Fibroblast of peridontal ligament (primary cell): ENCODE measurements around the gene SEMA7A.

ENCODE experiments used
- DNase-seq: peaks from one replicate; pipeline ENCODE4 v3.0.0-alpha.2; 2010; ENCODE audit errors: extremely low read depth

Gene SEMA7A

DNA sequence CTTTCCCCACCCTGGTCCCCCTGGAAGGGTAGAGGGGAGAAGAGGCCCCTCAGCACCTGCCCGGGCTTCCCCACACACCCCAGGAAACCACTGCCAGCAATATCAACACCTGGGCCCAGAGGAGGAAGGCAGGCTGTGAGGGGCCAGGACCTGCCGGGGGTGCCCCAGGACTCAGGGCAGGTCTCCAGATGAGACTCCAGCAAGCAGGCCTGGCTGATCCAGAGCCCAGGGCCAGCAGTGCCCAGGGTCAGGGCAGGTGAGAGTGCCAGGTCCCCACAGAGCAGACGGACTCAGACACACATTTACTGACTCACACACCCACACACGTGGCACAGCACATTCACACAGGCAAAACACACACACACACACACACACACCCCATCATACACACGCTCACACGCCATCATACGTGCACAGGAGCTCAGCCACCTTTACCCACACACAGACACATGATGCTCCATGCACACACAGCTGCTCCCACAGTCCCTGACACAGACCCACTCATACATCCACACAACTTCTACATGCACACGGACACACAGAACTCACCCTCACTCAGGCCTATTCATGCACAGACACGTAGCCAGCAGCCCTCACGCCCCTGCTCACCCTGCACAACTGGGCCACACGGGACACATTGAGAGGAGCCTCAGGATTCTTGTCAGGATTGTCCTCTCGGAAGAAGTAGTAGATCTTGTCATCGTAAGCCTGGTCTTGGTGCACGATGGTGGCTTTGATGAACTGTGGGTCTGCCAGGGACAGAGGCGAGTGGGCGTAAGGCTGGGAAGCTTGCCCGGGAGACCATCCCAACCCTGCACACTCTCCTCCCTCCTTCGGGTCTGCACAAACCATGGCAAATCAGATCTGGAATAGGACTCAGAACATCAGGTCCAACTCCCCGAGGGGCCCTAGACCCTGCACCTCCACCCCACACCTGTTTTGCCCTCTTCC, 17.5 kb downstream of the SEMA7A start:
- DNase-seq: no peak

DNA sequence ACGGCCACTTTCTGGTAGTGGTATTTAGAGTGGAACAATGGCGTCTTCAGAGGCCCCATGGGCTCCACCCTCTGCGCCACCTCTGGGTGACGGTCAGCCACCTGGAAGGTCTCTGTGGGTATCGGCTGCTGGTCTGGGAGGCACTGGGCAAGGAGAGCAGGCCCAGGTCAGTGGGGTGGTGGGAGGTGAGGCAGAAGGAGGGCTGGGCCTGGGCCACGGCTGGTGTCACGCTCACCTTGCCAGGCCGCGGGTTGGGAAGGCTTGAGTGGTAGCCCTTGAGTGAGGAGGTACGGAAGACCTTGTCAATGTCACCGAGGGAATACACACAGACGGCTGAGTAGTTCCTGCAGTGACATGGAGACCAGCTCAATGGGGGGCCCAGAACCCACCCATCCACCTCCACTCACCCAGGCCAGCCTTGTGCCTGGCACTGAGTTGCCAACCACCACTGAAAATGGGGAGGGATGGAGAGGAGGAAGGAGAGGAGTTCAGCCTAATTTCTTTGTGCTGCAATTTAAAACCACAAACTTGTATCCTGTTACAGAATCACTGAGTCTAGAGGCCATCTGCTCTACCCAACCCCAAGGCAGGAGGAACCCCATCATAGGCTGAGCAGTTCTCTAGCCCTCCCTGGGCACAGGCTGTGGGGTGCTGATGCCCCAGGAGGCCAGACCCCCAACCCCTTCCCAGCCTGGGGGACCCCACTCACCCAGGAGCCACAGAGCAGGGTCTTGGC, 19.0 kb downstream of the SEMA7A start:
- DNase-seq: peak; percentile 39

DNA sequence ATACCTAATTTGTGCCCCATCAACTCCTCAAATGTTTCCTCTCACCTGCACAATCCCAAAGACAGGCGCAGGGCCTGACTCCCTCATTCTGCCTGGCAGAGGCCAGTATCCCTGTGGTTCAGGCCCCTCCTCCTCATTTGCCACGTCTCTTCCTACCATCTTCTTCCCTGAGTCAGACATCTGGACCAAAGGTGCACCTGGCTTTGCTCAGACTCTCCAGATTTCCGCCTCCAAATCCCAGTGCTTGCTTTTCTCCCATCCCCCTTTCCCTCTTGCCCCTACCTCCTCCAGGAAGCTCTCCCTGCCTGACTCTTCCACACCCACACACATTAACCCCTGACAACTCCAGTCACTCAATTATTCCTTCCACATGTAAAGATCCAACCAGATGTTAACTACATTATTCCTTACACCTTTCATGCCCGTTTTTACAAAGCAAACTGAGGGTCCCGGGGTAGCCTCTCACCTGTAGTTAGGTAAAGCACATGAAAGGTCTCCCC, 19.6 kb downstream of the SEMA7A start:
- no peak for DNase-seq

DNA sequence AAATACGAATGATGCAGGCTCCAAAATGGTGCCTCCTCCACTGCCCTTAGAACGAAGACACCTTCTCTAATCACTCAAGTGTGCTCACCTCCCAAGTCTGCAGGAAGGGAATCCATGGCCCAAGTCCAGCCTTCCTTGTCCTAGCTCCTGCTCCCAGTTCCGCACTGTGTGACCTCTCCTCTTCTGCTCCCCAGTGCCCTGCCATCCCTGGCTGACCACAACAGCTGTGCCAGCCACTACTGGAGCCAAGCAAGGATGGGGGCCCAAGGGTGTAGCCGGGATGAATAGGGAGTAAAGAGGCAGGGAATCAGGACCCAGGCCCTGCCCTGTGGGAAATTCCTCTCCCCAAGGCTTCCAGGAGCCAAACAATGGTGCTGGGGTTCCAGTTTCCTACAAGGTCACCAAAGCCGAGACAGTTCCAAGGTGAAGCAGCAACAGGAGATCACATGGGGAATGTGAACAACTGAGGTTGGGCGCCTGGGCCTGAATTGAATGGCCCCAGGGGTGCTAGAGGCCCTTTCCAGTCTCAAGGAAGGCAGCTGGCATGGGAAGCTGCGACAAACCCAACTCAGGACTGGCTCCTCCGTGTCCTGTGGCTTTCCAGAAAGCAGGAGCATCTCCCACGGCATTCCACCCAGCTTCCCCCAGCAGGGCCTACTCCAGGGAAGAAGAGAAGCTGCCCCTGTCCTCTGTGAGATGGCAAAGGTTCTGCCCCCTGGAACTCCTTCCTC, 20.2 kb downstream of the SEMA7A start:
- DNase-seq: no peak

GRCh38 chr15:74412159-74412558, 21.6 kb downstream of the SEMA7A start:
- DNase-seq: no peak

DNA sequence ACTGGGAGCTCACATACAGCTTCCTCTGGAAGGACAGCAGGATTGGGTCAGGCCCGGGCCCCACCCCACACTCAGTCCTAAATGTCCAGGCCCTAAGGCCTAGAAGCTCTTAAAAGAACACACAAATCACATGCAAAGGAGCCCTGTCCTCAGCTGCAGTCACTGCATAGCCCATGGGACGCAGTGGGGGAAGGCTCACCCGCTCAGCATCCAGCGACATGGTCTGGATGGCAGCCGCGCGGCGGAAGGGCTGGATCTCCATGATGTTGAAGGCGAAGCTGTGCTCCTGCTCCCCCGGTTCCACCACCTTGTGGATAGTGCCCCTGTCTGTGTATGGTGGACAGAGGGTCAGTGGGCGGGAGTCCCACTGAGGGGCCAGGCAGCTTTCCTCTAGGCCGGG, 22.1 kb downstream of the SEMA7A start:
- no peak for DNase-seq

- DNase-seq: no peak
Measured at GRCh38 chr15:74410502-74410901, 23.3 kb downstream of the SEMA7A start.

DNA sequence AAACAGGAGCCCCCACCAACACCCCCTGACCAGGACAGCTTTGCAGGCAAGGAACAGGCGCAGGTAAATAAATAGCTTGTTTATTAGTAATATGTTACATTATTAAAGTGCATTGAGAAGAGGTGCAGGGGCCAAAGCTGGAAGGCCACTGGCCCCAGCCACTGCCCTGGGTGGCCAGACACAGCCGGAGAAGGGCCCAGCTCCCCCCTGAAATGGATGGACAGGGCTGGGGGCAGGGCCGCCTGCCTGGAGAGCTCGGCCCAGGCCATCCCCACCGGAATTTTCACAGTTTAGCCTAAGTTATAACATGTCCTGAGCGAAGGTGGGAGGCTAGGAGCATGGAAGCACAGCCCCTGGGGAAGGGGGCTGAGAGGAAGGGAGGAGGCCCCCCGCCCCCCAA, 24.5 kb downstream of the SEMA7A start:
- DNase-seq: no peak

DNA sequence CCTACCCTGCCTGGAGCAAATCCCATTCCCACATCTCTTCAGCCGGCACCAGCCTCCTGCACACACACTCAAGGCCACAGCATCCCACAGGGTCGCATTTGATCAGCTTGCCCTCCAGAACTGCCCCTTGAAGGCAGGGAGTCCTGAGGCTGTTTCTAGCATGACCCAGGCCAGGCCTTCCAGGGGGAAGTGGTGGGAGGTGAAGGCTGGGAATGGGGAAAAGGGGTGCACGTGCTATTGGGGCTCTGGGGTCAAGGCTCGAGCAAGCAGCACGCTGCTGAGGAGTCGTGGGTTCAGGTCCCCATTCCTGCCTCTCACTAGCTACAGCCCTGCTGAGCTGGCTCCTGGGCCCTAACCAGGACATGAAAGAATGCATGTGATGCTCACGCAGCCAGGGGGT, 24.9 kb downstream of the SEMA7A start:
- DNase-seq: no peak

DNA sequence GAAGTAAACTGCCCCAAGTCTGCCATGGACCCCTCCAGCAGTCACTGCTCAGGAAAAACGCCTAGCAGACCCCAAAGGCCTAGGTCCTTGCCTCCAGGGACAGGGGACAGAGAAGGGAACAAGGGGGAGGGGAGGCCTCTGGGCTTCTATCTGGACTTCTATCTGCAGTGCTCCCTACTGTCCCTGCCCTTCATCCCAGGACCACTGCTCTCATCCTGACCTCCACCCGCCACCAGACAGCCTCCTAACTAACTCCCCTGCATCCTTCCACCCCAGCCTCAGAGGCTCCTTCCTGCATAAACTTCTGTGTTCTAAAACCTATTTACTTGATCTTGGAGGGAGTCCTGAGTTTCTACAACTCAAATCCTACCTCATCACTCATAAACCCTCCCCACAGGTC, 25.4 kb downstream of the SEMA7A start:
- DNase-seq: no peak

- DNase-seq: peak; percentile 82
Measured at GRCh38 chr15:74406992-74407705, 26.6 kb downstream of the SEMA7A start.

GRCh38 chr15:74406517-74406916, 27.2 kb downstream of the SEMA7A start:
- DNase-seq: no peak

- no peak for DNase-seq
Measured at GRCh38 chr15:74405823-74406222, 27.9 kb downstream of the SEMA7A start.

DNA sequence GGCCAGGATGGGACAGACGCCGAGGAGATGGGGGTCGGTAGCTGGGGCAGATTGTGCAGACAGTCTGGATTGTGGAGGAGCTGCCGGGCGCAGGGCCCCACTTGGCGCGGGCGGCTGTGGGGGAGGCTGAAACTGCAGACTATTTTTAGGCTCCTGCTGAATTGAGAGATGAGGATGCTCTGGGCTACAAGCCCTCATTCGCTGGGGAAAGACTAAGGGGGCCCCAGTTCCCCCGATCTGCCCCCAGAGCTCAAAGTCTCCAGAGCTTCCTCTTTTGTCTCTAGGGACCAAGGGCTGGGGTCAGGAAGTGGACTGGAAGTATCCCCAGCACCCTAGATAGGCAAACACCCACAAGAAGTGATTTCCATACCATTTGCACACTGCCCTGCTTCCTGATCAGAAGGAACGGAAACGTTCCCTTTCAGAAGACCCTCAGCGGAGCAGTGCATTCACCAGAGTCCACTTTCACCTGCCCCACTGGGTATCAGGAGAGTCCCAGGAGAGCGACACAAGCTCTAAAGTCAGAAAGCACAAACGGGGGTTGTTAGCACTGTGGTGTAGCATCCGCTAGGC, 29.7 kb downstream of the SEMA7A start:
- DNase-seq: no peak

DNA sequence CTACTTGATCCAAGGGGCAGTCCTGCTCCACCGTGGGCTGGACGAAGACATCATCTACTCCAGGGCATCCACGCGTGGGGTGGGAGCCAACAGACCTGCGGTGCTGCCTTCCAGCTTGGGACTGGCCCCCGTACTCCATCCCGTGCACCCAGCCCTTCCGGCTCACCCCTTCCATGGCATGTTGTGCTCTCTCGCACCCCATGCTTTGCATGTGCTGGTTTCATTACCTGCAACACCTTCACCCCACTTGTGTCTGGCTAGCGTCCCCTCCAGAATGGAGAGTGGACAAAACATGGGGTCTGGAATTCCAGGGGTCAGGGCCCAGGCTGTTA, 30.2 kb downstream of the SEMA7A start:
- DNase-seq: no peak

DNA sequence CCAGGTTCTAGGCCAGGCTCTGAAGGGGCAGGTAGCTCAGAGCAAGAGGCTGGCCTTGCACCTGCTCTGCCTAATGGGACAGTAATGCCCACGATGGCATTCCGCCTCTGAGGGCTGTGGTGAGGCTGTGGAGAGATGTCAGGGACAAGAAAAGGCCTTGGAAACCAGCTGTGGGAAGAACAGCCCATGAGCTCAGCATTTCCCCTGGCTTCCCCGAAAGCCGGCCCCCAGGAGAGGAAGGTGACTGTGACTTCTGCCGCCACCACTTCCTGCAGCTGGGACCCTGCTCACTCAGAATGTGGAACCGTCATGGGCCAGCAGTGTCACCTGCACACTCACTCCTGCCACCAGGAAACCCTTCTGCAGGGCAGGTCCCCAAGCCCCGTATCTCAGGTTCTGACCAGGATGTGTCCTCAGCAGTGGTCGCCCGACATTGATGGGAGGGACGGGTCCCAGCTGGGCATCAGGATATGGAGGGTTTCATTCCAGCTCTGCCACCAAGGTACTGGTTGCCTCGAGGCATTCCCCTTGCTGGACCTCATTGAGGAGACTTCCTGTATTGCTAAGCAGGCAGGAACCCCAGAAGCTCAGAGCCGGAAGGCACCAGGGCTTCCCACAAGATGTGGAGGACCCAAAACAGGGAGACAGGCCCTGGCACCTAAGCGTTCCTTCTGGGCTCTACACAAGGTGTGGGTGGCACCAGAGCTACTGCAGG, 30.7 kb downstream of the SEMA7A start:
- no peak for DNase-seq

DNA sequence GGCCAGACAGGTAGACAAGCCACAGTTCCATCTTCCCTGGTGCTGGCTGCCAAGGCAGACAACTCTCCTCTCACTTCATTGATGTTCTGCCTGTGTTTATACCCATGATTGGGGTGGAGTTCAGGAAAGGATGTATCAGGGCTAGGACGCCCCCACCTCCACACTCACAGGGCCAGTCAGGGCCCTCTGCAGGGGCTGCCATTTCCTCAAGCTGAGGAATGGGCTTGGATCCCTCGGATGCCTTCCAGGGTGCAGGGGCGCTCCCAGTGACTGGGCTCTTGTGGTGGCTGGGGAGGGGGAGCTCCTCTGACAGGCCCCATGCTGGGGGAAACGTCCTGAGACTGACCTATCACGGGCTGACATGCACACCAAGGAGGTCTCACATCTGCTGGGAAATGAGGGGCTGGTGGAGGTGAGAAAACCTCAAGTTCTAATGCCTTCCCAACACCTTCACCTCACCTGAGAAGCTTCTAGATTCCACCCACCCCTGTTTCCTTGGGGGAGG, 31.4 kb downstream of the SEMA7A start:
- no peak for DNase-seq

GRCh38 chr15:74400915-74401757, 32.6 kb downstream of the SEMA7A start:
- no peak for DNase-seq

- DNase-seq: peak; percentile 23
Measured at GRCh38 chr15:74400313-74400860, 33.4 kb downstream of the SEMA7A start.
